GM19025 (cell line): Measurements from ENCODE around the gene ADRA2B.
"Not testable (repeated sequence)": the region's sequence is repeated elsewhere in the genome, so short reads cannot be mapped to it uniquely, and the experiment has no call there.

Experiments used
- ATAC-seq: cut with Tn5 transposase; IDR thresholded peaks from one replicate; pipeline ENCODE4 v1.9.1; 2021; ENCODE audit warnings: mild to moderate bottlenecking, low read depth, moderate library complexity; ENCODE audit not compliant: unreplicated experiment

The ADRA2B gene

DNA sequence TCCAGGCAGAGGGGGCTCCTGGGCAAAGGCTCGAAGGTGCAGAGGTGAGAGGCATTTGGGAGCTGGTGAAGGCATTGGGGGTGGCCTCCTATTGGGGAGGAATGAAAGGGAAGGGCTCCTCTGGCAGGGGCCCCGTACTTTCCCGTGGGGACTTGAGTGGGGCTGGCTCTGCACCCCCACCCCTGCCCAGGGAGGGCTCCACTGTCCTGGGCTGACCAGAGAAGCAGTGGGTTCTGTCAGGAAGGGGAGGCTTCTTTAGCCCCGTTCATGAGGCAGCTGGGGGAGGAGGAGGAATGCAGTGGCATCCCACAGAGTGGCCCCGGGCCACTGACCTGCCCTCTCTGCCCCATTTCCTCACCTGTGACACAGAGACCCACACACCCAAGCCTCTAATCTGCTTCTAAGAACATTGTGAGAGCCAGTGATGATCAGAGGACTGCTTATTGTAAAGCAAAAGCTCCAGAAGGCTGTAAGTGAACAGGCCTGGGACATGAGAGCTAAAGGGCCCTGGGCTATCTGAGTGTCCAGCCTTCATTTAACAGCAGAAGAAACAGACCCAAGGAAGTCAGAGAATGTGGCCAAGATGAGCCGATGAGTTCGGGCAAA, 43.1 kb downstream of the ADRA2B start:
- ATAC-seq: no peak

GRCh38 chr2:96072746-96073145, 43.6 kb downstream of the ADRA2B start:
- no peak for ATAC-seq

DNA sequence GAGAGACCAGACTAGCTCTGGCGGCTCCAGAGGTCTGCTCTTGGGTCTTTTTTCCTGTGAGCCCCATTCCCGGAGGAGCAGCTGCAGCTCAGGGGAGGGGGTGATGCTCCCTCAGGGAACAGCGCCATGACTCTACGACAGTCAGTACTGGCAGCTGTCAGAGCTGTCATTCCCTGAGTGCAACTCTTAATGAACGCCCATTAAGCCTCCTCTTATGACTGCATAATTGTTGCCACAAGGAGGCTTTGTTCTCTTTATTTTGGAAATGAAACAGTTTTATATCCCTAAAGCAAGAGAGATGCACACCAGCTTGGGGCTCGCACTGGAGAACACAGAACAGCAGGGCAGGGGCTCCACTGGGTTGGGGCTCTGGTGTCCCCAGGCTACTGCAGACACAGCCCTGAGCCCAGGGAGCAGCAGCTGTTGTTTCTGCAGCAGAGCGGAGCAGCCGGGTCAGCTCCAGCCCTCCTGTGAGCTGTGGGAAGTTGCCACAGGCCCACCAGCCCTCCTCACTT, 44.3 kb downstream of the ADRA2B start:
- not testable (repeated sequence) for ATAC-seq

- ATAC-seq: not testable (repeated sequence)
Measured at GRCh38 chr2:96071087-96071976, 45.0 kb downstream of the ADRA2B start.

DNA sequence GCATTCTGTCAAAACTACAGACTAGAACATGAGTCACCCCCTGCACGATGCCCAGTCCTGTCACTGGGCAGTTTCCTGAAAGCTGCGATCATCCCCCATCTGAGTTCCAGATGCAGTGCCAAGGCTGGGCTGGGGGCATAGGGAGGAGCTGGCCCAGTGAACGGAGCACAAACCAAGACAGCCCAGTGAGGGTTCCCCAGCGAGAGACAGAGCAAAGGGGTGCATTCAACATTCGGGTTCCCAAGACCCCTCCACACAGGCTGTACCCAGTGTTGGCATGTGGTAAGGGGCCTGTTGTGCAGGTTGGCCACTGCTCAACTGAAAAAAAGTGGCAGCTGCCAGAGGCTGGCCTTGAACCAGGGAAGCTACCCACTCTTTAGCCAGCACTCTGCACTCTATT, 46.0 kb downstream of the ADRA2B start:
- not testable (repeated sequence) for ATAC-seq

DNA sequence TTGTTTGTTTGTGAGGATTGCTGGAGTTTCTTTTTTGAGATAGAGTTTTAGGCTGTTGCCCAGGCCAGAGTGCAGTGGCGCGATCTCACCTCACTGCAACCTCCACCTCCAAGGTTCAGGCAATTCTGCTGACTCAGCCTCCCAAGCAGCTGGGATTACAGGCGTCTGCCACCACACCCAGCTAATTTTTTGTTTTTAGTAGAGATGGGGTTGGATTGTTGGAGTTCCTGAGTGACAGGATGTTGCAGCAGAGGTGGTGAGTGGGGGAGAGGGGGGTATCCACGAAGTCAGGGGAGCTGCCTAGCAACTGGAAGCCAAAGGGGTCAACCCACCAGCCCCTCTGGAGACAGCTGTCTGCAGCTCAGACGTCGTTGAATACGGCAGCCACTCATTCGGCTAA, 46.5 kb downstream of the ADRA2B start:
- not testable (repeated sequence) for ATAC-seq

- not testable (repeated sequence) for ATAC-seq
Measured at GRCh38 chr2:96067902-96068581, 48.3 kb downstream of the ADRA2B start.

GRCh38 chr2:96067098-96067660, 49.2 kb downstream of the ADRA2B start:
- ATAC-seq: not testable (repeated sequence)

DNA sequence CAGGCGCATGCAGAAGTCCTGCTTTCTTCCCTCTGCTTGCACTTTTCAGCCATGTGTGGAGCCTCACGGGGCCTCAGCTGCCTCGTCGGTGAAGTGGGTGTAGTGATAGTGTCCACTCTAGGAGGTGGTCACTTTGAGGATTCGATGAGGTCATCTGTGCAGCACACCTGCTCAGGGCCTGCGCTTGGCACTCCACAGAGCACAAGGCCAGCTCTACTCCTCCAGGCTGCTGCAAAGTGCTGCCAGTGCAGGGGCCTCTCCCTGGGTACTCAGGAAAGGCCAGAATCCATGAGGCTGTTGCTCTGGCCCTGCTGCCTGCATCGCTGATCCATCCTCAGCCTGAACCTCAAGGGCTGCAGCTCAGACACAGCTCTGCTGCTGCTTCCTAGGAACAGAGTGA, 49.9 kb downstream of the ADRA2B start:
- ATAC-seq: not testable (repeated sequence)

DNA sequence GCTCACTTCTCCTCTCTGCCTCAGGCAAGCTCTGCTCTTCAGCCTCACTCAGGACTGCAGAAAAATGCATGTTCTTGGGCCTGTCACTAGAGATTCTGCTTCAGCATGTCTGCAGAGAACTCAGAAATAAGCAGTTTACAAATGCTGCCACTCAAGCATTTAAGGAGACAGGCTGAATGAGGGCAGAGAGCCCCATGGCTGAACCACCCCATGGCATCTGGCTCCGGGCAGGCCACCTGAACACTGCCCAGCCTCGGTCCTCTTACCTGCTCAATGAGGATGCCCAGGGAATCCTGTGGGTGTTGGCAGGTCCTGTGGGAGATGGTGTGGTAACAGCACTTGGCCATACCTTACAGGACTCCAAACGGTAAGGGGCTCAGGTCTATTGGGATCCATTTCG, 50.4 kb downstream of the ADRA2B start:
- not testable (repeated sequence) for ATAC-seq

DNA sequence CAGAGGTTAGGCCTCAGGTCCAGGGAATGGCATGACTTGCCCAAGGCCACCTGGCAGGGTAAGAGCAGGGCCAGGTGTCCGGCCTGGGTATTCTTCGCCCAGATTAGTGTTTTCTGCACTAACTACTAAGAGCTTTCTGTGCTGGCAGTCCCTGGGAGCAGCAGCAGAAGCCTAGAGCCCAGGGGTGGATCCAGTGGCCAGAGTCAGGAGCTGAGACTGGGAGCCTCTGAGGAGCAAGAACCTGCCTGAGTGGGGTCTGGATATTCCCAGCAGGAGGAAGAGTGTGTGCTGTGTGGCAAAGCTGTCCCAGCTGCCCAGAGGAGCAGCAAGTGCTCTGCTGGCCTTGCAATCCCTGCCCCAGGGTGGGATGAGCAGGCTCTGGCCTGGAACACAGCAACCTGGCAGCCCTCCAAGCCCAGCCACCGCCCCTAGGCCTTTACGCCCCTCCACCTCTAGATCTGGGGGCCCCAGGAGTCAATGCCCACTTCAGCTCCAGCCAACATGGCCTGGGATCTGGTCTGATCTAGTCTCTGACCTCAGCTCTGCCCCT, 50.9 kb downstream of the ADRA2B start:
- ATAC-seq: no peak

GRCh38 chr2:96064760-96065159, 51.6 kb downstream of the ADRA2B start:
- ATAC-seq: not testable (repeated sequence)

GRCh38 chr2:96064047-96064675, 52.2 kb downstream of the ADRA2B start:
- not testable (repeated sequence) for ATAC-seq

DNA sequence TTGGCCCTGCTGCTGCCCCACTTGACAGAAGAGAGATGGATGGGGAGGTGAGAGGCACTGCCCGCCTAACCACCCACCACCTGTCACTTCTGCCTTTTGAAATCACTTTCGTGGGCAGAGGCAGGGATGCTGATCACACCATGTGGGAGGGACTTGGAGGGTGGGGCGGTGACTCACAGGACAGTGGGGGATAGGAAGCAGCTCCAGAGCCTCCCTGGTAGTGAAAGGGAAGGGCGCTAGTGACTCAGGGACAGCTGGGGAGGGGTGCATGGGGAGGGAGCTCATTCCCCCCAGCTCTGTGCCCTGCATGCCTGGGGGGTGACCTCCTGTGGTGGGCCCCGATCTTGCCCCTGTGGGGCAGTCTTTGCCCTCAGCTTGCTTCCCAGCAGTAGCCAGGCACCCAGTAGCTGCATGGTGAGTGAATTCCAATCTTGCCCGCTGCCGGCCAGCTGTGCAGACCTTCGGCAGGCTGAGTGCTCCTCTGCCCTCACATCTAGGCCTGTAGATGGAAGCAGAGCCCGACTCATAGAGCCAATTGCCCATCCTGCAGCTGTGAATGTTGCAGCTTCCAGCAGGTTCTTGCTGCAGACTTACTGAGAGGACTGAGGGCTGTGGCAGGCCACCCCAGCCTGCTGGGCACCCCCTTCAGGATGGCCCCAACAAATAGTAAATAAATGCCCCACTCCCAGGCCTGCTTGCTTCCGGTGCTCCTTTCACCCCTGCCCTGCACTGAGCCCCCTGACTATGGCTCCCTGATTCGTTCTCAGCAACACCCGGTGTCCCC, 53.1 kb downstream of the ADRA2B start:
- ATAC-seq: not testable (repeated sequence)
